Myocyte (in vitro differentiated cells): ENCODE results near the gene PM20D2. TPM values are rescaled to one million over a fixed set of nuclear protein-coding genes. Genes with fewer than 3 reads are reported as not detected.
A peak's percentile ranks its signal among the peaks of the same experiment; 100 is the strongest.
"Not testable (repeated sequence)": the region's sequence is repeated elsewhere in the genome, so short reads cannot be mapped to it uniquely, and the experiment has no call there.

ENCODE experiments used
- DNase-seq: peaks from one replicate; pipeline ENCODE4 v3.0.0-alpha.2; 2012; ENCODE audit warnings: low read depth
- polyA plus RNA-seq: library from polyadenylated mRNA; unstranded; fragments of >200 nt; gene quantifications from one replicate; pipeline ENCODE4 v1.2.1, GENCODE V29; 2012; ENCODE audit warnings: missing spikeins
- total RNA-seq: library from RNA; depleted of rRNA; stranded (reverse); fragments of >200 nt; gene quantifications from 2 replicates; pipeline ENCODE4 v1.2.3, GENCODE V29; 2014

Gene PM20D2
- 7.3 and 11.0 TPM in 2 replicates for total RNA-seq
- 3.2 TPM for polyA plus RNA-seq

DNA sequence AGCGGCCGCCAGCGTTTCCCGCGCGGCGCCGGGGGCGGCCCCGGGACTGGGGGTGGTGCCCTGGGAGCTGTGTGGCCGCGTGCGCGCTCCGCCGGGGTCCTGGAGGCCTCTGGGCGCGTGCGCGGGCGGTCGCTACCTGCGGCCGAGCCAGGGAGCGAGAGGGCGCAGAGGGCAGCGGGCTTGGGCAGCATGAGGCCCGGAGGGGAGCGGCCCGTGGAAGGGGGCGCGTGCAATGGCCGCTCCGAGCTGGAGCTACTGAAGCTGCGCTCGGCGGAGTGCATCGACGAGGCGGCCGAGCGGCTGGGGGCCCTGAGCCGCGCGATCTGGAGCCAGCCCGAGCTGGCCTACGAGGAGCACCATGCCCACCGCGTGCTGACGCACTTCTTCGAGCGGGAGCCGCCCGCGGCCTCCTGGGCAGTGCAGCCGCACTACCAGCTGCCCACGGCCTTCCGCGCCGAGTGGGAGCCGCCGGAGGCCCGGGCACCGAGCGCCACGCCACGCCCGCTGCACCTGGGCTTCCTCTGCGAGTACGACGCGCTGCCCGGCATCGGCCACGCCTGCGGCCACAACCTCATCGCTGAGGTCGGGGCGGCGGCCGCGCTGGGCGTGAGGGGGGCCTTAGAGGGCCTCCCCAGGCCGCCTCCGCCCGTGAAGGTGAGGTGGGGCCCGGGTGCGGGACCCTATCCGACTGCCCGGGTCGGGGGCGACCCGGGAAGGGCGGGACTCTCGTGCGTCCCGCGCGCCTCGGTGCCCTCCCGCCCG, at the start of gene PM20D2:
PM20D2 (plus strand) TSS at position 100 of the 762 bp plus-strand sequence; CDS start at position 190, 90 bp downstream.
- peak; percentile 64 for DNase-seq

DNA sequence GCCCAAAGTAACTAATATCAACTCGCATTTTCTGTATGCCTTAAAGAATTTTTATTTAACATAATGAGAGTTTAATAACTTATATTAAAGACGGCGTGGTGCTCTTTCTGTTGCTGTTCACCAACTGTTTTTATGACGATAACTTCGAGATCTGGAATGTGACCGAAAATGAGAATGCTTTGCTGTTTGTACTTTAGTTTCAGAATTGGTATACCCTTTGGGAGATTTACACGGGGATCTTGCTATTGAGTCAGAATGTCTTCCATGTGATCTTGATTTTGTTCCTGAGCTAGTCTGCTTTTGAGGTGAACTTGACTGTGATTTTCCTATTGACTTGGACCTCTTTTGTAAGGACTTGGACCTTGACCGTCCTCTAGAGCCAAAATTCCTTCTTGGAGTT, 47.4 kb upstream of the PM20D2 start:
- DNase-seq: no peak

DNA sequence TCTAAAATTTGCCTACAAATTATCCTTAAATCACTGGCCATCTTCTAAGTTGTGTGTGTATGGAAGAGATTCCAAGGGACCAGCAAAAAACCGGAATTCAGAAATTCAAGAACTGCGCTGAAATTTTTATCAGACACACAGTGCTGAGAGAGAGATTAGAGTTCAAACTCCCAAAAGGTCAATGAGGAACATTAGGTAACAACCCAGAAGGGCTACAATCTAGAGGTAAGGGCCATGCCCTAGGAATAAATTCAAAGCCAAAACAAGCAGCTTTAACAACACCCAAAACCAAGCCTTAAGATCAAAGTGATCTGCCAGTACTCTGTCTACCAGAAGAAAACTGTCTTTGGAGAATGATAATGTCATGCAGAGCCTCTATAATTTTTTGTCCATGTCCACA, 45.7 kb upstream of the PM20D2 start:
- DNase-seq: no peak

GRCh38 chr6:89110284-89110683, 35.6 kb upstream of the PM20D2 start:
- no peak for DNase-seq

DNA sequence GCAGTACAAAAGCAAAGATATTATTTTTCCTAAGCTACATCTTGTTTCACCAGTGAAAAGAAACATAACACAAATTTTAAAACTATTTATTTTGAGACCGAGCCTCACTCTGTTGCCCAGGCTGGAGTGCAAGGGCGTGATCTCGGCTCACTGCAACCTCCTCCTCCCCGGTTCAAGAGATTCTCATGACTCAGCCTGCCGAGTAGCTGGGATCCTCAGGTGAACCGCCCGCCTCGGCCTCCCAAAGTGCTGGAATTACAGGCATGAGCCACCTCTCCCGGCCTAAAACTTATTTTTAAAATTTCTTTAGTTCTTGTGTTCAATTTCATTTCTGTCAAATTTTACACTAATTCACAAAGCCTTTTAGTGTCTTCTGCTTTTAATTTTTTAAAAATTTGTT, 33.9 kb upstream of the PM20D2 start:
- DNase-seq: no peak

GRCh38 chr6:89116702-89117101, 29.2 kb upstream of the PM20D2 start:
- no peak for DNase-seq

DNA sequence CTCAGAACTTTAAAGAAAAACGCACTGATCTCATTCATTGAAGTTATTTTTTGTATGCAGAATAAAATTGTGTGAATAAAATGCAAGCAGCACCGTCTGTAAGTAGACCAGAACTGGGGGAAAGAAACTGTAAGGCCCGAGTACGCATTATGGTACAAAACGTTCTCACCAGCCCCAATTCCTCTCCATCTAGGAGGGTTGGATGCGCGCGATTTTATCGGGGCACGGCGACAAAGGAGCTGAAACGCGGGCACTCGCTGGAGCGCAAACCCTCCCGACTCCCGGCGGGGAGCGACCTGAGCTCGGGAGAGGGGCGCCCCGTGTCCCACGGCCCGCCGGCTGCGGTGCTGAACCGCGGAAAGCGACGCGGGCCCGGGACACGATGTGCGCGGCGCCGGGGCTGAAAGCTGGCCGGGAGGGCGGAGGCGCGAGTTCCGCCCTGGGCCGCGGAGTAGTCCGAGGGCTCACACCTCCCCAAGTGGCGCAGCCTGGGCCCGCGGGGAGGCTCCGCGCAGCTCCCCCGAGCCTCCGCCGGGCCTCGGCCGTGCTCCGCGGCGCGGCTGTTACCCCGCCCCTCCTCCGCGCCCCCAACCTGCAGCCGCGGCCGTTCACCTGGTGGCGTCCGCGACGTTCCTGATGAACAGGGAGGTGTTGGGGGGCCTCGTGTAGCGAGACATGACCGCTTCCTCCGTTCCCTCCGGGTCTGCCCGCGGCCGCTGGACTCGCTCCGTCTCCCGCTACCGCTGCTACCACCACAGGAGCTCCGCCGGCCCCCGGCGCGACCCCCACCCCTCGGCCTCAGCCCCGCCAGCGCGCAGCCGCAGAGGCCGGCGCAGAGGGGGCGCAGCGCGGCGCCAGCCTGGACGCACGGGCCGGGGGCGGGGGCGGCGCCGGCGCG, 28.4 kb upstream of the PM20D2 start, which contains the start of gene SRSF12:
SRSF12 (minus strand) TSS at position 861 of the 898 bp plus-strand sequence; CDS start at position 677, 184 bp downstream.
- DNase-seq: peak; percentile 27

DNA sequence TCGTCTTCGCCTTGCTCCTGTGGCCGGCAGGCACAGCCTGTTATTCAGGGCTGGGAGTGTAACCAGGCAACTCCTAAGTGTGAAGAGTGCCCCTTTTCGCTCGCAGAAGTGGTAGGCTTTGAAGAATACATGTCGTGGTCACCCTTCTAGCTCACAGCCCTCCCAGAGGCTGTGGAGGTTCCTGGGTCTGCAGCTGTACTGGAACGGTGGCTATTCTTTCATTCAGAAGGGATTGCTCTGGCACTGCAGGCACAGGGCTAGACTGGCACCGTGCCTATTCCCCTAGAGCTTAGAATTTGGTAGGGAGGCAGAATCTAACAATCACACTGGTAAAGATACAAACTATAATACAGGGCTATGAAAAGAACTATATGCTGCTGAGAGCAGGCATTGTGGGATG, 26.9 kb upstream of the PM20D2 start:
- DNase-seq: peak; percentile 10

GRCh38 chr6:89120371-89120770, 25.5 kb upstream of the PM20D2 start:
- DNase-seq: no peak

GRCh38 chr6:89121934-89122333, 23.9 kb upstream of the PM20D2 start:
- no peak for DNase-seq

GRCh38 chr6:89122625-89123024, 23.2 kb upstream of the PM20D2 start:
- peak; percentile 46 for DNase-seq

GRCh38 chr6:89128256-89128671, 17.6 kb upstream of the PM20D2 start:
- DNase-seq: not testable (repeated sequence)

GRCh38 chr6:89131599-89131998, 14.3 kb upstream of the PM20D2 start:
- DNase-seq: peak; percentile 72

DNA sequence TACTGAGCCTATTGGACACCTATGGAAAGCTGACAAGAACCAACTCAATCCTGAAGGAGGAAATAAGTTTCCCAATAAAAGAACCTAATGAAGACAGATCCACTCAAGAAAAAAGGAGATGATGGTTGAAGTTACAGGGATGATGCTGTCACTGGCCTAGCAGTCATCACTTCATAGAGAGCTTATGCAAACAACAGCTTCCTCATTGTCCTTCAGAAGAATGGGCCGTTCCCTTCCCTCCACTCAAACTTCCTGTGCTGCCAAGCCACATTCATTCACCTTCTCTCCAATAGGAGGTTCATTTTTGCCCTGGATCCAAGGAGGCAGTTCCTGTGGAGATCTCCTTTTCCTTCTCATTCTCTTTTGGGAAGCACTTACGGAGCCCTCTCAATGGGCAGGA, 13.8 kb upstream of the PM20D2 start:
- DNase-seq: no peak

DNA sequence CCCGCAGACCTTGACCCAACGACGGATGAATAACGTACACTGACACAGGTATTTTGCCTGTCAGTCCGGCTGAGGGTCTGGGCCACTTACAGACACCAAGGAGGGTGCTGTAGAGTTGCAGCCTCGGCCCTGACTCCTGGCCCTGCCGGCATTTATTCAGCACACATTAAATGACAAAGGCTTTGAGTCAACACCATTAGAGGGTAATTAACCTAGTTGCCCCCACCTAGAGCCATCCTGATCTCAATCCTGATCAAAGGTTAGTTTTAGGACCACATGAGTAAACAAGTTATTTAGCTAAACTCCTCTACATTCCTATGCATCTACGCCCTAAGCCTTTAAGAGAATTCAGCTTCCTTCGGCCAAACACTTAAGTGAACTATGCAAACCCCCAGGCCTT, 11.9 kb upstream of the PM20D2 start:
- no peak for DNase-seq

DNA sequence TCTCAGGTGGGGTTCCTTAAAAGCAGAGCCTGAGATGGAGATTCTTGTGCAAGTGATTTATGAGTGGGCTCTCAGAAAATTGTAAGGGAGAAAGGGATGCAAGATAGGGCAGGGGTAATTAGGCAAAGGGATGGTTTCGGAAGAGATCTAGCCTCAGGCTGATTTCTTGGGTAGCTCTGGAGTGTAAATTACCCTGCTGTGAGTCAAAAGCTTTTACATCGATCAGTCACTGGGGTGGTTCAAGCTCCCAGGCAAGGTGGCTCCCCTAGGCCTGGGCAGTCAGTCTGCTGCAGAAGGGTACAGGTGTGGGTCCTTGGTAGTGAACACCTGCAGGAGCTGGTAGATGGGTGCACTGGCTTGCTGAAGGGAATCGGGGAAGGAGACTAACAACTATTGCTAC, 11.1 kb upstream of the PM20D2 start:
- no peak for DNase-seq

DNA sequence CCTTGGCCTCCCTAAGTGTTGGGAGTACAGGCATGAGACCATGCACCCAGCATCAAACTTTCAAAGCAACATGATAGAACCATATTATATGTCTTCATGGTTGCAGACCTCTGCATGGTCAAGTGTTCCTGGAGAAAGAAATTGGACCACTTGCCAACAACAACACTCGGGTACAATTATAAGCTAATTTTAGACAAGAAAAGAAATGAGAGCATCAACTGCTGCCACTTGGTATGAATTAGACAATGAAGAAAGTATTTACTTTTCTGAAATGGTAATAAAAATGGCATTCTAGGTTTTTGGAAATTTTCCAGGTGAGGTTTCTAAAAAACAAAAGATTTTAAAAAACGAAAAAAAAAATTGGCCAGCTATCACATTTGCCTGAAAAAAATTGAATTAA, 7.7 kb upstream of the PM20D2 start:
- no peak for DNase-seq

GRCh38 chr6:89139509-89140346, 6.1 kb upstream of the PM20D2 start:
- DNase-seq: no peak

DNA sequence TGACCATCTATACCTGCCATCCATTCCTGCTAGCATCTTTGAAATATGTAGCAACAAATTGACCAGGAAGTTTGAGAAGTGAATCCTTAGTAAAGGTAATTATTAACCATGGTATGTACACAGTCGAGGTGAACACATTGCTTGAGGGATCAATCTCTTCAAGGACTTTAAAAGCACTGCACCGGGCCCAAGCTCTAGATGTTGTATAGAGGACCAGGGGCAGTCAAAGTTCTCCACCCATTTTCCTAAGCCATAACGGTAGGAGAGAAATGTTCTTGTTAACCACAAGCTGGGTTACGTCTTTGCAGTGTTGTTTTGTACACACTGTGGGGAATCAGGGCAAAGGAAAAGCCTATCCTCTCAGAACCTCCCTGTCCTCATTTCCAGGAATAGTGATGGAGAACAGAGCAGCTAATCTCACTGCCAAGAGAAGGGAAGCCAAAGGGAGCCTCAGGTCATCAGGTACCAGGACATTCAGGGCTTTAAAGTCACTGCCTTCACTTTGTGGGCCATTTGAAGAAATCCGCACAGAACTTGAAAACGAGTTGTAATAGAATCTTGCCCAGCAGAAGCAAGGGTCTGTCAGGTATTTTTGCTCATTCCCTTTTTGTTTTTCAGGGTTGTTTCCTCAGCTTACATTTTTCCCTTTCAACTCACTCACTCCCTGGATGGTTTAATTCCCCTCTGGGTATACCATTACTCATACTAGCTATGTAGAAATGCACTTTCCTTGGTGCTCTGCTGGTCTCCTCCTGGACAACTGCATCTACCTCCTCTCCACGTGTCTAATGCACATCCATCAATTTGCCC, 5.3 kb upstream of the PM20D2 start:
- DNase-seq: no peak

DNA sequence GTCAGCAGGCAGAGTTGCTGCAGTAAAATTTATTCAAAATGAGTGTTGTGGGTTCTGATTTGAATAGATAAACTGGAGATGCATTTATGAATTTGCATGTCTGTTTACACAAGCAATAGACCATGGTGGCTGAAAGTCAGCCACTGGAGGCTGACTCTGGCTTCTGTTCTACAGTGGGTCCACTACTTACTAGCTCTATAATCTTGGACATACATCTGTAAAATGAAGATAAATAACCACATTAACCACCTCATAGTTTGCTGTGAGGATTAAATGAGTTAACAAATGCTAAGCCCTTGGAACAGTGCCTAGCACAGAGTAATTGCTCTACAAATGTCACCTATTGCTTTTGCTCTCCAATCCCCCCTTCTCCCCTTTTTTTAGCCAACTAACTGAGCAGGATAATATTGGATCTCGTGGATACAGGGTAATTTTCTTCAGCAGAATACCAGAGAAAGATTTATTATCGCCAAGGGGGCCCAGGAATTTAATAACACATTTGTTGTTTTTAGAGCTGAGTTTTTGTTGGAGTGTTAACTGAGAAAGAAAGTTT, 1.4 kb upstream of the PM20D2 start:
- no peak for DNase-seq
